Neural cell (in vitro differentiated cells): ENCODE data around the gene ST6GALNAC5. TPM values are rescaled to one million over a fixed set of nuclear protein-coding genes. Genes with fewer than 3 reads are reported as not detected.

ENCODE experiments used
- H2AFZ ChIP-seq: fragments of 200-600, 300-800 bp; sonication (generic), shearing (Covaris generic); 2 replicates; pipeline ENCODE4 v1.6.0; 2014; ENCODE audit warnings: low read depth, mild to moderate bottlenecking, antibody characterized with exemption, low read length, moderate library complexity
- H3F3A ChIP-seq: fragments of 200-600 bp; shearing (Covaris generic); 2 replicates; pipeline ENCODE4 v1.6.1; 2016; ENCODE audit warnings: mild to moderate bottlenecking, moderate library complexity, mixed read lengths, antibody characterized with exemption, low read length; ENCODE audit not compliant: insufficient read depth, poor library complexity, severe bottlenecking
- H3K27ac ChIP-seq: fragments of 200-600, 300-800 bp; sonication (generic), shearing (Covaris generic); 2 replicates; pipeline ENCODE4 v1.5.1; 2014; ENCODE audit warnings: mild to moderate bottlenecking, low read length, moderate library complexity
- H3K27me3 ChIP-seq: fragments of 300-800, 200-600 bp; sonication (generic), shearing (Covaris generic); 2 replicates; pipeline ENCODE4 v1.6.0; 2014; ENCODE audit warnings: mild to moderate bottlenecking, low read depth, low read length, moderate library complexity; ENCODE audit not compliant: insufficient read depth
- H3K36me3 ChIP-seq: fragments of 300-800, 200-600 bp; sonication (generic), shearing (Covaris generic); 2 replicates; pipeline ENCODE4 v1.5.1; 2014; ENCODE audit warnings: mild to moderate bottlenecking, antibody characterized with exemption, low read length, moderate library complexity; ENCODE audit not compliant: insufficient read depth
- H3K4me2 ChIP-seq: fragments of 300-800, 200-600 bp; sonication (generic), shearing (Covaris generic); 2 replicates; pipeline ENCODE4 v1.6.0; 2014; ENCODE audit warnings: mild to moderate bottlenecking, low read length
- H3K4me3 ChIP-seq: fragments of 300-800, 200-600 bp; sonication (generic), shearing (Covaris generic); 2 replicates; pipeline ENCODE4 v1.5.1; 2014; ENCODE audit warnings: mild to moderate bottlenecking, low read length, moderate library complexity
- H3K79me2 ChIP-seq: fragments of 200-600 bp; shearing (Covaris generic); replicated peaks from 2 replicates; pipeline ENCODE4 v1.6.0; 2014; ENCODE audit warnings: mild to moderate bottlenecking, low read length, moderate library complexity; ENCODE audit not compliant: insufficient read depth
- H3K9ac ChIP-seq: fragments of 300-800, 200-600 bp; sonication (generic), shearing (Covaris generic); 2 replicates; pipeline ENCODE4 v1.6.1; 2016; ENCODE audit warnings: mild to moderate bottlenecking, low read length, mixed read lengths
- H3K9me2 ChIP-seq: fragments of 200-600 bp; shearing (Covaris generic); 2 replicates; pipeline ENCODE4 v1.6.1; 2016; ENCODE audit warnings: mild to moderate bottlenecking, low read length, mixed read lengths; ENCODE audit not compliant: insufficient read depth
- H3K9me3 ChIP-seq: fragments of 200-600, 300-800 bp; sonication (generic), shearing (Covaris generic); 2 replicates; pipeline ENCODE4 v1.6.1; 2016; ENCODE audit warnings: mild to moderate bottlenecking, mixed run types, low read length, moderate library complexity, mixed read lengths
- H4K20me1 ChIP-seq: fragments of 200-600 bp; shearing (Covaris generic); 2 replicates; pipeline ENCODE4 v1.6.1; 2016; ENCODE audit warnings: mild to moderate bottlenecking, mixed run types; ENCODE audit not compliant: insufficient read depth
- CTCF ChIP-seq: fragments of 450-650 bp; IDR thresholded peaks from 2 replicates; pipeline ENCODE4 v1.5.1; 2014; ENCODE audit warnings: antibody characterized with exemption, mild to moderate bottlenecking, moderate library complexity; ENCODE audit not compliant: poor library complexity, severe bottlenecking
- EP300 ChIP-seq: fragments of 450-650 bp; conservative IDR thresholded peaks from 2 replicates; pipeline ENCODE4 v1.6.1; 2014; ENCODE audit warnings: antibody characterized with exemption, mild to moderate bottlenecking, moderate library complexity; ENCODE audit not compliant: poor library complexity, severe bottlenecking
- EZH2 ChIP-seq: fragments of 200-600, 300-800 bp; shearing (Covaris generic), sonication (generic); IDR thresholded peaks from 2 replicates; pipeline ENCODE4 v1.6.1; 2014; ENCODE audit warnings: antibody characterized with exemption, low read length, borderline replicate concordance, mild to moderate bottlenecking; ENCODE audit not compliant: insufficient read depth, poor library complexity, severe bottlenecking
- MXI1 ChIP-seq: fragments of 450-650 bp; conservative IDR thresholded peaks from 2 replicates; pipeline ENCODE4 v1.6.1; 2014; ENCODE audit warnings: antibody characterized with exemption, mild to moderate bottlenecking; ENCODE audit not compliant: poor library complexity, severe bottlenecking
- POLR2AphosphoS5 ChIP-seq: IDR thresholded peaks from 2 replicates; pipeline ENCODE4 v1.6.1; 2012
- RAD21 ChIP-seq: fragments of 450-650 bp; conservative IDR thresholded peaks from 2 replicates; pipeline ENCODE4 v1.6.1; 2014; ENCODE audit warnings: antibody characterized with exemption, mild to moderate bottlenecking, moderate library complexity
- REST ChIP-seq: IDR thresholded peaks from 2 replicates; pipeline ENCODE4 v1.6.1; 2012; ENCODE audit warnings: borderline replicate concordance
- SMC3 ChIP-seq: fragments of 450-650 bp; conservative IDR thresholded peaks from 2 replicates; pipeline ENCODE4 v1.6.1; 2014; ENCODE audit warnings: antibody characterized with exemption, mild to moderate bottlenecking, moderate library complexity; ENCODE audit not compliant: poor library complexity
- TAF1 ChIP-seq: IDR thresholded peaks from 2 replicates; pipeline ENCODE4 v1.6.1; 2012; ENCODE audit warnings: low read depth
- polyA plus RNA-seq: library from polyadenylated mRNA; depleted of rRNA; stranded (reverse); fragments of >200 nt; gene quantifications from 2 replicates; pipeline ENCODE4 v1.2.3, GENCODE V29; 2014

ST6GALNAC5 gene
- polyA plus RNA-seq, 1 donor from 2014 or later = 57.3 TPM

- Histone ChIP-seq H2AFZ (no peak overlapping the region), H3K27me3 (no peaks in the 10 kb centered on the region), H4K20me1 (no peaks in the 10 kb centered on the region), H3K79me2 (peaks cover 52% of the 10 kb centered on the region), H3F3A (no peaks in the 10 kb centered on the region), H3K4me2 (peak overlapping the region; percentile 20), H3K9ac (no peak overlapping the region), H3K36me3 (no peaks in the 10 kb centered on the region), H3K27ac (no peak overlapping the region), H3K9me3 (no peaks in the 10 kb centered on the region), H3K4me3 (peak overlapping the region; percentile 91), H3K9me2 (no peaks in the 10 kb centered on the region)
- TF ChIP-seq CTCF (no peak), EP300 (no peak), REST (no peak), RAD21 (no peak), TAF1 (no peak), POLR2AphosphoS5 (no peak), EZH2 (no peak), MXI1 (no peak), SMC3 (no peak)
Observed at GRCh38 chr1:76866566-76866965, 714 bp upstream of the ST6GALNAC5 start.

GRCh38 chr1:76868154-76868882 lies 1.0 kb downstream of the ST6GALNAC5 start:
- Histone ChIP-seq H3K4me2 (peak overlapping the region; percentile 64), H2AFZ (peak overlapping the region; percentile 69), H3K9me2 (no peaks in the 10 kb centered on the region), H3K4me3 (peak overlapping the region; percentile 91), H3K9me3 (no peaks in the 10 kb centered on the region), H3K27me3 (no peaks in the 10 kb centered on the region), H4K20me1 (no peaks in the 10 kb centered on the region), H3K36me3 (no peaks in the 10 kb centered on the region), H3K79me2 (peaks cover 69% of the 10 kb centered on the region), H3F3A (no peaks in the 10 kb centered on the region), H3K9ac (peak overlapping the region; percentile 73), H3K27ac (peak overlapping the region; percentile 56)
- TF ChIP-seq SMC3 (peak; percentile 65), EZH2 (no peak), CTCF (peak; percentile 66), EP300 (no peak), POLR2AphosphoS5 (peak; percentile 28), REST (peak; percentile 16), TAF1 (no peak), RAD21 (peak; percentile 63), MXI1 (peak; percentile 89)
